D721Med (cell line): ENCODE data around the gene DNAJB7.
"Not testable (repeated sequence)": the region's sequence is repeated elsewhere in the genome, so short reads cannot be mapped to it uniquely, and the experiment has no call there.

Experiments used
- DNase-seq: peaks from one replicate; pipeline ENCODE4 v3.0.0; 2011; ENCODE audit warnings: low spot score; ENCODE audit not compliant: insufficient read length
- FAIRE-seq: peaks from 2 replicates; lab custom pipeline; 2011; peaks lifted over from hg19 to GRCh38; lab: Jason Lieb, UNC
- CTCF ChIP-seq: IDR thresholded peaks from 2 replicates; pipeline ENCODE4 v1.5.1; 2012; ENCODE audit warnings: mild to moderate bottlenecking, control low read depth; ENCODE audit not compliant: insufficient read depth; ENCODE audit errors: missing control alignments

DNAJB7 gene

GRCh38 chr22:40844951-40845350, 17.0 kb downstream of the DNAJB7 start:
- FAIRE-seq (no peak), DNase-seq (no peak)
- TF ChIP-seq CTCF: no peak

- TF ChIP-seq CTCF: no peak
- FAIRE-seq (no peak), DNase-seq (no peak)
Measured at GRCh38 chr22:40838486-40838885, 23.4 kb downstream of the DNAJB7 start.

- DNase-seq (no peak), FAIRE-seq (no peak)
- no peak for TF ChIP-seq CTCF
Measured at GRCh38 chr22:40834619-40835018, 27.3 kb downstream of the DNAJB7 start.

- no peak for TF ChIP-seq CTCF
- DNase-seq (no peak), FAIRE-seq (no peak)
Measured at GRCh38 chr22:40829131-40829530, 32.8 kb downstream of the DNAJB7 start.

- DNase-seq (no peak), FAIRE-seq (no peak)
- TF ChIP-seq CTCF: no peak
Measured at GRCh38 chr22:40826984-40827741, 34.8 kb downstream of the DNAJB7 start.

- not testable (repeated sequence) for FAIRE-seq, DNase-seq
Measured at GRCh38 chr22:40826292-40826691, 35.6 kb downstream of the DNAJB7 start.

- FAIRE-seq (no peak), DNase-seq (no peak)
- no peak for TF ChIP-seq CTCF
Measured at GRCh38 chr22:40823426-40823825, 38.5 kb downstream of the DNAJB7 start.
